COLO668 (cell line): ENCODE data around the gene ACTR1B.
"Not testable (repeated sequence)": the region's sequence is repeated elsewhere in the genome, so short reads cannot be mapped to it uniquely, and the experiment has no call there.

Experiments
- DNase-seq: peaks from one replicate; lab custom pipeline; 2025; ENCODE audit not compliant: unreplicated experiment; lab: John Stamatoyannopoulos, UW

The ACTR1B gene

DNA sequence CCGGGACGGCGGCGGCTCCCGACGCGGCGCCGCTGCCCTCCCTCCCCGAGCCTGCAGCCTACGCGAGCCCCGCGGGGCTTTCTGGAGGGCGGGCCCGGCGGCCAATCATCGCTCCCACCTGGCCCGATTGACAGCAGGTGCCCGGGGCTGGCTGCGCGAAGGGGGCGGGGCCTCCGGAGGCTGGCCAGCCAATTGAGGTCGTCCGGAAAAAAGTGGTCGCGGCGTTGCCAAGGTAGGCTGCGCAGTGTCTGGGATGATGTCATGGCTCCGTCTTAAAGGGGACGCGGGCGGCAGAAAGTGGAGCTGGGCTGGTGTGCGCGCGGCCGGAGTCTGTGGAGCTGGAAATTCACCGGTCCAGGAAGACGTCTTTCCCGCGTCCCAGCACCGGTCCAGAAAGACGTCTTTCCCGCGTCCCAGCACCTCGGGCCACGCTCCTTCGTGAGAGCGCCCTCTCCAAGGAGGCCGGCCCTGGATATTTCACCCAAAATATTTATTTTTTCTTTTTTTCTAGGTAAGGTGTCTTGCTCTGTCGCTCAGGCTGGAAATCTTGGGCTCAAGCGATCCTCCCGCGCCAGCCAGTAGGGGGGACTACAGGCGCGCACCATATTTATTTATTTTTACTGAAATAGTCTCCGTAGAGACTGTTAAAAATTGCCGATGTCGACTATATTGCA lies at the start of gene ACTR1B:
Gene ACTR1B (minus strand): TSS at position 83 of the 674 bp plus-strand sequence. CDS start 154 bp downstream, outside the sequence.
- DNase-seq: peak; percentile 99

DNA sequence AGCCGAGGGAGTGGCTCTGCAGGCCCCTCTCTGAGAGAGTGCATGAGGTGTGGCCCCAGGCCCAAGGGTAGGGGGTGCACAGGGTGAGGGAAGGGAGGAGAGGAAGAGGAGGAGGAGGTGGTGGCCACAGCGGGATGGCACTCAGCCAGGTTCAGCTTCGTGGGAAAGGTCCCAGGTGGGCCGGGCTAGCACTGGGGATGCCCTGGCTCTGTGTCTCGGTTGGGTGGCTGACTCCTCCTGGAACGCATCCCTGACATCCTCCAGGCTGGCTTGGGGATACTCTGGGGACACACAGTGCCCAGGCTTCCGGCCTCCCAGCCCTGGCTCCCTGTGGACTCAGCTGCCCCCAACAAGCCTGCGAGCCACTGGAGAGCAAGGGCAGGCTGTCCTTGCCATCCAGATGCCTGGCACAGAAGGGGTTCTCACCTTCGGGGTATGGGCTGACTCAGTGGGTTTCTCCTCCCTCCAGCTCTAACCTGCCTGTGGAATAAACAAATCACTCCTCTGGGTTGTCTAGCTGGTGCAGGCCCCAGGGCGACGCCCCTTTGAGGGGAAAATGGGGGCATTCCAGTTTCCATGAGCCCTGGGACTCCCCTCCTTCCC lies 49.0 kb upstream of the ACTR1B start:
- DNase-seq: no peak

DNA sequence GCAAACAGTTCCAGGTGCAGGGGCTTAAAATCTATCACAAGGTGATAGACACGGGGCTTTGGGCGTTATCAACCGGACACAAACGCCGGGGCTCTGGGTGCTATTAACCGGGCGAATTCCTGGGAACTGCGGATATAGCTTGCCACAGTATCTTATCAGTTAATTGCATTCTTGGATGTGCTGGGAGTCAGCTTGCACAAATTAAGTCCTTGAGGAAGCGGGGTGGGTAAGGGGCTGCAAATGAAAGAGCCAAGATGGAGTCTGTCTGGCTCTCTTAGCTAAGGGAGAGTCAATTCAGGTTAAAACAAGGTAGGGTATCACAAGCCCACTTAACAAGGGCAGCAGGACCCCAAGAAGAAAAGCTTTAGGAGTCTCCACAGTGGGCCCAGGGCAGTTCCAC lies 48.3 kb upstream of the ACTR1B start:
- DNase-seq: not testable (repeated sequence)

DNA sequence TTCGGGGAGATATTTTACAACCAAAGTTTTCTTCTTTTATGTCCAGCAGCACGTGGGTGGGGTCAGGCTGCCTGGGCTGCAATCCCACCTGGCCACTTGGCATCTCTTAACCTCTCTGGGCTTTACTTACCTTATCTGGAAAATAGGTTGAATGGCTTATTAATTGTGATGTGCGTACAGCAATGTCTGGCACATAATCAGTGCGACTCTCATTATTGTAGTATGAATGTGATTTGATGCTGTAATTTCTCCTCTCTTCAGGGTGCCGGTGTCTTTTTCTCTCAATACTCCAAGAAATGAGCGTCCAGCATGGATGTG lies 47.5 kb upstream of the ACTR1B start:
- DNase-seq: no peak

DNA sequence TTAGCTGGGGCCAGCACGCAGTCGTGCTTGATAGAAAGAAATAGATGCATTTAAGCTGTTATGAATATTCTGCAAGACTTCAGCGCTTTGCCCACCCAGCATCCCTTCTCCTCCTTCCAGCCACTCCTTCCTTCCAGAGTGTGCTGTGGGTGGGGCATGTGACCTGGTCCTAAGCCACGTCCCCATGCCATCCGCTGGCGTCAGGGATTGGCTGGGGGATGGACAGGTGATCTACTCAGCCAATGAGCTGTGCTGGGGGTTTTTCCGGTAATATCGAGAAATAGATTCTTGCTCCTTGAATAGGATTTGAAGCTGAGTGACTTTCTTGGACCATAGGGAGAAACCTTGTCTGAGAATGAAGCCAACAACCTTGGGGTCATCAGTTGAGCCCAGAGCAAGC lies 44.8 kb upstream of the ACTR1B start:
- DNase-seq: no peak

DNA sequence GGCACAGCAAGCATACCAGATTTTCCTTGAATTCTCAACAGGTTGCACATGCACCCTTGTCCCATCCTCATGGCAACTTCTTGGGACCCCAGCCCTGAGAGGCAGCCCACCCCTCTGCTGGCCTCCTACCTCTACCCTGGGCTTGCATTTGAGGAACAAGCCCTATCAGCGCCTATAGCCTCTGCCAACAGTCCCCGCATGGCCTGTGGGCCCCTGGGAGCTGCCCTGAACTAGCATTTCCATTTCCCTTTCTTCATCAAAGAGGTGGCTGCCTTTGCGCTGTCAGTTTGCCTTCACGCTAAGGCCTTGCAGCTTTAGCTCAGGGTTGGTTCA lies 44.2 kb upstream of the ACTR1B start:
- no peak for DNase-seq

DNA sequence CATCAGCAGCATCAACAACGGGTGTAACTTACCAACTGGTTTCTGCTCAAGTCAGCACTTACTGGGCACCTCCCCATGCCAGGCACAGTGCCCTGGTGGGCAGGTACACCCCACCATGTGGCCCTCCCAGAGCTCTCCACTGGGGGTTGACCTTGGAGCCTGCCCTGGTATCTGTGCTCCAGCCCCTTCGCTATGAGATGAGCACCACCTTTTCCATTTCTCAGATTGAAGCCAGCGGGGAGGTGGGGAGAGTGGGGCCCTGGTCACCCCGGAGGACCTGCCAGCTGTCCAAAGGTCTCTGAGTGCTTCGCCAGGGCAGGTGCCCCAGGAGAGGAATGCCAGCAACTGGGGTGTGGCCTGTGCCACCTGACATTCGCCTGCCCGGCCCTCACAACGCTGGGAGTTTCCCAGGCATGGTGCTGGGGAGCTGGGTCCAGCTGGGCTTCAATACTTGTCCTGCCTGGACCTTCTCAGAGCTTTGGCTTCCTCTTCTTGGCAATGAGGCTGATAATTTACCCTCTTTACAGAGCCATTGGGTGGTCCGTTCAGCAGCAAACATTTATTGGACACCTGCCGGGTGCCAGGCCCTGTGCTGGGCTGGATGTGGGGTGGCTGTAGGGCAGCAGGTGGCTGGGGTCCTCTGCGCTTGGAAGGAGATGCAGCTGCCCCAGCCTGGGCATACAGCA lies 43.7 kb upstream of the ACTR1B start:
- peak; percentile 14 for DNase-seq

DNA sequence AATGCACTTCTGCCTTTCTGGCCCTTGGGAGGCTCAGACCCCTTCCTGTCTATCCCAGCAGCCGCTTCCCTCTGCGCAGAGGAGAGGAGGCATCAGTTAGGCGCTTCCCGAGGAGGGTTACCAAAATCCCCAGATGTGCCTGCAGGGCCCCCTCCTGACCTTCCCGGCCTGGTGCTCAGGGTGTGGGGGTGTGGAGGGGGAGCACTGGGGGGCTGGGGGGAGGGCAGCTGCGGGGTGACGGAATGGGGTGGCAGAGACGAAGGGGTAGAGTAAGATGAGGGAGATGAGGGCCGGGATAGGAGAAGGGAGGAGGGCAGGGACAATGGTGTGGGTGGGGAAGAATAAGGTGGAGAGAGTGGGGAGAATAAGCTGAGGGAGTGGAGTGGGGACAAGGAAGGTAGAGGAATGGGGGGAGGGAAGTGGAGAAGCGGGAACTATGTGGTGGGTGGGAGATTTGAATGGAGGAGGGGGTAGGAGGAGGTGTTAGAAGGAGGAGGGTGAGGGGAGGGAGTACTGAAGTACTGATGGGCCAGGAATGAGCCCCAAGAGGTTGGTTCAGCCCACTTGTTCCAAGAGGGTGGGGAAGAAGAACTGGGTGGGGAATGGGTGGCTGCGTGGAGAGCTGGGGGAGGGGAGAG lies 43.0 kb upstream of the ACTR1B start:
- DNase-seq: no peak

DNA sequence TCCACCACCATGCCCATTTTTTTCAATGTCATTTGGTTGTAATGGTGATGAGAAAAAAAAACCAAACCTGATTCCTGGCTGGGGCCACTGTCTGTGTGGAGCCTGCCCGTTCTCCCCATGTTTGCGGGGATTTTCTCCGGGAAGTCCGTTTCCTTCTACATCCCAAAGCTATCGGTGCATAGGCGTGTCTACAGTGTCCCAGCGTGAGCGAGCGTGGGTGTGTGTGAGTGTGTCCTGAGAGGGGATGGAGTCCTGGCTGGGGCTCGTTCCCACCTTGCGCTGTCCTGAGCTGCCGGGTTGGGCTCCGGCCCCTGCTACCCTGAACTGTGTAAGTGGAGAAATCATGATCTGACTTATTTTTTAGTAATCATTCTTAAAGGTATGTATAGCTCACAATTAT lies 42.3 kb upstream of the ACTR1B start:
- no peak for DNase-seq

DNA sequence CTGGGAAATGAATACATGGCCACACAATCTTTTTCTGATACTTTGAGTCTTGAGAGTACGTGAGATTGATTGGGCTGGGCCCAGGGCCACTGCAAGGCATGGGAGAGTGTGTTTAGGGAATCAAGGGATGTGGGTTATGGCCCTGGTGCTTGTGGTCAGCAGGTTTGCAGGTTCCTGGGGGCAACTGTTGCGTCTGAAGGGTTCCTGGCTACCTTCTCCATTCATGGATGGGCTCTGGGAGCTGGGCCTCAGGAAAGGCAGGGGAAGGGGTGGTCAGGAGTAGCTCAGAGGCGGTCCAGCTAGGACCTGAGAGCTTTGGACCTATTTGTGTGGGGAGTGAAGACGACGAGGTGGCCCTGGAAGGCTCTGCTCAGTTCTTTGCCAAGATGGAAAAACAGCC lies 41.1 kb upstream of the ACTR1B start:
- DNase-seq: no peak

DNA sequence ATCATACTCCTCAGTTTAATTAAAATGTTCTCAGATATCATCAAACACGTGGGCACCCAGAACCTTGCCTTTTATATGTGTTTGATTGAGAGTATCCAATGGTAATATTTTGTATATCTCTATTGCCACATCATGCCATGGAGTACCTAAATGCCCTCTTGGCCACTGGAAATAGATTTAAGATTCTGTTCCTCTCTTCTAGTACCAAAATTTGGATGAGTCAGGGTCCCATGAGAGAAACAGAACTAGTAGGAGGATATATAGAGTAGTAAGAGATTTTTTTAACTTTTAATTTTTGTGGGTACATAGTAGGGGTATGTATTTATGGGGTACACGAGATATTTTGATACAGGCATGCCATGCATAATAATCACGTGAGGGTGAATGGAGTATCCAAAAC lies 39.9 kb upstream of the ACTR1B start:
- no peak for DNase-seq

DNA sequence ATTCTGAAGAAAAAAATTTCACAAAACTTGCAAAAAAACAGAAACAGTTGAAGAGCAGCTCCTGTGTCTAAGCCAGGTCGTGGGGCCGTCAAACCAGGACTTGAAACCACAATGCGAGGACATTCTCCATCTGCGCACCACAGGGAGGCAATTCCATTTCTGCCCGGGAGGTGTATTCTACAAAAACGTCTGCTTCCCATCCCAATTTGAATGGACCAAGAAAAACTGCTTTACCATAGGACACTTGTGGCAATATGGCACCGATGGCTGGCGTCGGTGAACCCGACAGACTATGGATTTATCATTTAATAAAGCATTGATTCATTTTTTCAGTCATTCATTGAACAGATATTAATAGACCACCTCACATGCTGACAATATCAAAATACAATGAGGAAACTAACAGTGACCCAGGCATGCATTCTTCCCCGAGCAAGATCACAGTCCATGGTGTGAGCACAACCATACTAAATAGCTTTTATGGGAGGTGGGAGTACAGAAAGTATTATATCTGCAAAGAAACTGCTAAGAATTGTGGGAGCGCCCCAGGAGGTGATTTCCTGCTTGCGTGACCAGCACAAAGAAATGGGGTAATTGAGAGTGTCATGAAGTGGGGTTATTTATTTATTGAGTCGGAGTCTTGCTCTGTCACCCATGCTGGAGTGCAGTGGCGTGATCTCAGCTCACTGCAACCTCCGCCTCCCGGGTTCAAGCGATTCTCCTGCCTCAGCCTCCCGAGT lies 39.1 kb upstream of the ACTR1B start:
- no peak for DNase-seq

DNA sequence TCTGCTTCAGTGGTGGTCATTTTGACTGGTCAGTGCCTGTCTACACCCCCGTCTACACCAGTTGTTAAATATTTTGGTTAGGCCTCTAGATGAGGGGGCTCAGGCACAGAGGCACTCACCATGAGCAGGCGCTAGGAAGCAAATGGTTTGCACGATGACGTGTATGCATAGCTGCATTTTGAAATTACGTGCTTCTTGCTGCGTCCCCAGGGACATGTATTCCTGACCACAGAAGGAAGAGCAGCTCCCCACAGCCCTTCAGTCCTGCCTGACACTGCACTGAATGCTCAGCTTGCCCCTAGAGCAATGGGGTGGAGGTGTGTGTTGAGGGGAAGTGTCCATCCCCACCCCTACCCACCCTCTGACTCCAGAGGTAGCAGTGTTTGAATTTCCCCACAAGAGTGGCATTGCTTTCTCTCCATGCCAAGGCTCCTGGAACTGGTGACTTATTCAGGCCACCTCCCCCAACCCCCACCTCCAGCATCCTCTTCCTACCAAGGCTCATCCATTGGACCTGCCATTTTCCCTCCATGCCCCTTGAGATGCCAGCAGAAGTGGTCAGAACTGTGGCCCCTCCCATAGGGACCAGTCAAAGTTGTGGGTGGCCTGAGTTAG lies 38.1 kb upstream of the ACTR1B start:
- DNase-seq: no peak

DNA sequence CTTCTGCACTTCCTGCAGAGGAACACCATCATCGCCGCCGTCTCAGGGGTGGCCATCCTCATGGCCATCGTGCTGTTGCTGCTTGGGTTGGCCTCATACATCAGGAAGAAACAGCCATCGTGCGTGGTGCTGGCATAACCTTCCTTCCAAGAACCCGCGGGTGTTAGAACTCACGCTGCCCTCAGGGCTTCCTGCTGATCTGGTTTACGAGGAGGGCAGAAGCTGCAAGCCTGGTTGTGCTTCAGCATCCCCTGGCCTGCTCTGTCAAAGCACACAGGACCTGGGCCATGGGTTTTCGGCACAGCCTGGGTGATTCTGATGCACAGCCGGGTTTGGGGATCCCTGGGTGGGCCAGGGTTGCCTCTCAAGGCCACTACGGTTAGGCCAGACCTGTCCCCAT lies 37.3 kb upstream of the ACTR1B start:
- no peak for DNase-seq

DNA sequence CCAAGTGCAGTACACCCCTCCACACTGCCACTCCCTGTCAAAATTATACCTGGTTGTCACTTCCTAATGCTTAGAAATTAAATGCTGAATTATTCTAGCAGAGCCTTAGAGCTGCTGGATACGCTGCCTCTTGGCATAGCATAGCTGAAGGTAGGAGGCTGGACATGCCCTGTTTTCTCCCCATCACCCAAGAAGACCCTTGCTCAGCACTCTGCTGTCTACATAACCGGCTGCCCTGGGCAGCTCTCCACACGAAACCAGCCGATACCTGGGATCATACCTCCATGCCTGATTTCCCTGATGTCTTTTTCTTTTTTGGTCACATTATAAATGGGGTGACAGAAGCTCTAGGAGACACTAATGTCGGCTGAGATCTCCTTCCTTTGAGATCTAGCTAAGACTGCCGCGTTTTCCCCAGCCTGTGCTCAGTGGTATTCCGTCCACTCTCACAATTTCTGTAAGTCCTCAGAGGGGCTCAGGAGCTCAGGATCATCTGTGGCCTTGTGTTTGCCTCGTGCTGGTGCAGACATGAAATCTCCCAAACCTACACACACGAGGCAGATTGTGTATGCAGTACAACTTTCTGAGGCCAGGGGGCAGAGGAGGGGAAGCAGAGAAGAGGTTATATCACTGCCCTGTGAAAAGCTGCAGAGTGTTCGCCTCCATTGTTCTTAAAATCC lies 36.1 kb upstream of the ACTR1B start:
- peak; percentile 52 for DNase-seq

DNA sequence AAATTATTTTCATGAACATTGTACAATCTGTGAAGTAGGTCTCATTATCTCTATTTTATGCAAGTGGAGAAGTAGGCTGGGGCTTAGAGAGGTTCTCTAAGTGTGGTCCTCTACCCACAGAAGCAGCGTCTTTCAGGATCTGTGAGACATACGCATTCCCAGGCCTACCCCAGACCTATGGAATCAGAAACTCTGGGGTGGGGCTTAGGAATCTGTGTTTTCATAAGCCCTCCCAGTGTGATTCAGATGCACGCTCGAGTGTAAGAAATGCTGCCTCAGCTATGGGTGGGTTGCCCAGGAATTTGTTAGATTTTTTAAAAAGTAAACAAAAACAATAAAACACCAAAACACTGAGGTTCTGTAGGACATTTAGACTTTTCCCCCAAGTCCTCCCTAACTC lies 34.7 kb upstream of the ACTR1B start:
- no peak for DNase-seq

DNA sequence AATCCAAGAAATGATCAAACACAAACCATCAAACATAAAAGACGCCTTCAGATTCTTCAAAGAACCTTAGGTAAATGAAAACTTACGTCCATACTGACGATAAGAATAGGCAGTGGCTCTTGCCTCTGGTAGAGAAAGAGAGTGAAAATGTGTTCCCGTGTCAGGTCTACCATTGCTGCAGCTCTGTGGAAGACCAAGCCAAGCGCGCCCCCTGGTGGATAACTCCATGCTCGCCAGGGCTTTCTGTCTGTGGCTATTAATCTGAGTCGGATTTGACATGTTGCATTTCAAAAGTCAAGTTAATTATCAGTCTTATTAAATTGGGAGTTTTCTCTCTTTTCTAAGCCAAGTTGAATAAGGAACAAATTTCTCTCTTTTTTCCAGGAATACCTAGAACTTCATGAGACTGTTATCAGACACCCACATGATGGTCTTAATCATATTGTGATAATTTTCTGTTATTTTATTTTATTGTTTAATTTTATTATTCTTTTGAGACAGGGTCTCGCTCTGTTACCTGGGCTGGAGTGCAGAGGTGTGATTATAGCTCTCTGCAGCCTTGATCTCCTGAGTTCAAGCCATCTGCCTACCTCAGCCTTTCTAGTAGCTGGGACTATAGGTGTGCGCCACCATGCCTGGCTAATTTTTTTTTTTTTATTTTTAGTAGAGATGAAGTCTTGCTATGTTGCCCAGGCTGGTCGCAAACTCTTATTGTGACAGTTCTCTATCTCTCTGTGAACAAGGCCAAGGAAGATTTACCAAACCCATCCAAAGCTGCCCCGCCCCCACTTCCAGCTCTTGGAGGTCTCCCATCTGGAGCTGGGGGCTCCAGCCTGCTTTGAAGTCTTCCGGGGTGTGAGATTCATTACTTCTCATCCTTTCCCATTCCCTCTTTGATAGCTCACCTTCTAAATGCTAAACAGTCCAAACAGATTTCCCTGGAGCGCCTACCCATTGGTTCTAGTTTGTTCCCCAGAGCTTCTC lies 33.7 kb upstream of the ACTR1B start:
- peak; percentile 83 for DNase-seq

DNA sequence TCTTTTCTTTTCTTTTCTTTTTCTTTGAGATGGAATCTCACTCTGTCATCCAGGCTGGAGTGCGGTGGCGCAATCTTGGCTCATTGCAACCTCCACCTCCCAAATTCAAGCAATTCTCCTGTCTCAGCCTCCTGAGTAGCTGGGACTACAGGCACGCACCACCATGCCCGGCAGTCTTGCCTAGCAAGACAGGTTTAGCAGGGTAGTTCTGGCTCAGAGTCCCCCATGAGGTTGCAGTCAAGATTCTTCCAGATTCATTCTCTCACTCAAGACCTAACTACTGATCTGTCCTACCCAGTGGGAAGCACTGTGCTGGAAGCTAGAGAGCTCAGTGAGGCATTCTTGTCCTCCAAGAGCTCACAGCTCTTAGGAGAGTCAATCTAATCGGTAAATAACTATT lies 31.9 kb upstream of the ACTR1B start:
- no peak for DNase-seq

DNA sequence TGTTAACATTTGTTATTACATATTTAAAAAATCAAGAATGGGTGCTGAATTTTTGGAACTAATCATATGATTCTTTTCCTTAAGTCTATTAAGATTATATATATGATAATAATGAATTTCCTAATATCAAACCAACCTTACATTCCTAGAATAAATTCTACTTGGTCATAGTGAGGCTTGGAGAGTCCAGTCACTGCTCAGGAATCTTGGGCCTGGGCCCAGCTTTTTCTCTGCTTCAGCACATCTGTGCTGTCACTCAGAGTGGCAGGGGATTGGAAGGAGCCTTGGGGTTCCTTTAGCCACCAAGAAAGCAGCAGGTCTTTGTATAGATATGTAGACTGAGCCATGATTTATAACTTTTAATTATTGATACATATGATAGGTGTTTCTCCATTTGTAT lies 29.6 kb upstream of the ACTR1B start:
- DNase-seq: no peak
